GM23338 (cell line): ENCODE measurements around the gene FAM83C.

ENCODE experiments used
- CREB1 ChIP-seq: fragments of 250-450 bp; sonication (Bioruptor Pico); IDR thresholded peaks from 2 replicates; pipeline ENCODE4 v1.5.0; 2020; ENCODE audit warnings: low read depth, mild to moderate bottlenecking, moderate library complexity
- EZH2 ChIP-seq: fragments of 200-600 bp; sonication (generic); IDR thresholded peaks from one replicate; pipeline ENCODE4 v1.8.0; 2017; ENCODE audit warnings: antibody characterized with exemption, mild to moderate bottlenecking, low read depth; ENCODE audit not compliant: unreplicated experiment
- EZH2phosphoT487 ChIP-seq: fragments of 200-600 bp; sonication (generic); IDR thresholded peaks from one replicate; pipeline ENCODE4 v1.8.1; 2018; ENCODE audit warnings: antibody characterized with exemption; ENCODE audit not compliant: unreplicated experiment
- JUNB ChIP-seq: IDR thresholded peaks from one replicate; pipeline ENCODE4 v1.6.1; 2016; ENCODE audit warnings: antibody characterized with exemption; ENCODE audit not compliant: unreplicated experiment
- NANOG ChIP-seq: IDR thresholded peaks from 2 replicates; pipeline ENCODE4 v1.6.1; 2016; ENCODE audit warnings: antibody characterized with exemption, borderline replicate concordance
- POLR2AphosphoS5 ChIP-seq: IDR thresholded peaks from 2 replicates; pipeline ENCODE4 v1.6.1; 2016; ENCODE audit warnings: antibody characterized with exemption, low read depth
- STAT1 ChIP-seq: IDR thresholded peaks from one replicate; pipeline ENCODE4 v1.6.1; 2016; ENCODE audit warnings: antibody characterized with exemption; ENCODE audit not compliant: unreplicated experiment
- TF ChIP-seq, protein P1 (sequence below), 2 experiments: fragments of 200-600 bp in 1 of 2; sonication (generic) in 1 of 2; conservative IDR thresholded peaks; 2 replicates each; pipeline versions ENCODE4 v1.5.1 to v1.6.1; 2016 to 2017; ENCODE audit warnings: antibody characterized with exemption in 2 of 2, low read depth in 2 of 2, mild to moderate bottlenecking in 2 of 2, moderate library complexity in 1 of 2
- TF ChIP-seq, protein P2 (sequence below): IDR thresholded peaks from one replicate; pipeline ENCODE4 v1.6.1; 2018; ENCODE audit warnings: antibody characterized with exemption; ENCODE audit not compliant: unreplicated experiment
- TF ChIP-seq, protein P3 (sequence below): IDR thresholded peaks from 2 replicates; pipeline ENCODE4 v1.6.1; 2016; ENCODE audit warnings: antibody characterized with exemption

DNA sequence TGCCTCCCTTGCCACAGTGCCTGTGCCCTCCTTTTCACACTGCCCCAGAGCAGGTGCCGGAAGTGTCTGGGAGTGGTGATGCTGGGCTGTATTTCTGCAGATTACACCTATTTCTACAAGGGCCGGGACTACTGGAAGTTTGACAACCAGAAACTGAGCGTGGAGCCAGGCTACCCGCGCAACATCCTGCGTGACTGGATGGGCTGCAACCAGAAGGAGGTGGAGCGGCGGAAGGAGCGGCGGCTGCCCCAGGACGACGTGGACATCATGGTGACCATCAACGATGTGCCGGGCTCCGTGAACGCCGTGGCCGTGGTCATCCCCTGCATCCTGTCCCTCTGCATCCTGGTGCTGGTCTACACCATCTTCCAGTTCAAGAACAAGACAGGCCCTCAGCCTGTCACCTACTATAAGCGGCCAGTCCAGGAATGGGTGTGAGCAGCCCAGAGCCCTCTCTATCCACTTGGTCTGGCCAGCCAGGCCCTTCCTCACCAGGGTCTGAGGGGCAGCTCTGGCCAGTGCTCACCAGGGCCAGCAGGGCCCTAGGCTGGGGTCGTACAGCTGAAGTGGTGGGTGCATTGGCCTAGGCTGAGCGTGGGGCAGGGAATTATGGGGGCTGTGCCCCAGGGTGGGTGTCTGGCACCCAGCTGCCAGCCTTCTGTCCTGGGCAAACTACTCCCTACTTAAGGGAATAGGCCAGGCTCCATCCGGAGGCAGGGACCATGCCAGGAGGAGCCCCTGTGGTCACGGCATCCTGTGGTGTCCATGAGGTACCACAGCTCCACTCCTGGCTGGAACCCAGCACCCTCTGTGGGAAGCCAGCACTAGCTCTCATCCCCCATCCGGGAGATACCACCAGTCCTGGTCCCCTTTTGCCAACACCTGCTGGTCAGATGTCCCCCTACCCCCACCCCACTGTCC, 17.8 kb downstream of the FAM83C start:
- TF ChIP-seq, protein P1, sequence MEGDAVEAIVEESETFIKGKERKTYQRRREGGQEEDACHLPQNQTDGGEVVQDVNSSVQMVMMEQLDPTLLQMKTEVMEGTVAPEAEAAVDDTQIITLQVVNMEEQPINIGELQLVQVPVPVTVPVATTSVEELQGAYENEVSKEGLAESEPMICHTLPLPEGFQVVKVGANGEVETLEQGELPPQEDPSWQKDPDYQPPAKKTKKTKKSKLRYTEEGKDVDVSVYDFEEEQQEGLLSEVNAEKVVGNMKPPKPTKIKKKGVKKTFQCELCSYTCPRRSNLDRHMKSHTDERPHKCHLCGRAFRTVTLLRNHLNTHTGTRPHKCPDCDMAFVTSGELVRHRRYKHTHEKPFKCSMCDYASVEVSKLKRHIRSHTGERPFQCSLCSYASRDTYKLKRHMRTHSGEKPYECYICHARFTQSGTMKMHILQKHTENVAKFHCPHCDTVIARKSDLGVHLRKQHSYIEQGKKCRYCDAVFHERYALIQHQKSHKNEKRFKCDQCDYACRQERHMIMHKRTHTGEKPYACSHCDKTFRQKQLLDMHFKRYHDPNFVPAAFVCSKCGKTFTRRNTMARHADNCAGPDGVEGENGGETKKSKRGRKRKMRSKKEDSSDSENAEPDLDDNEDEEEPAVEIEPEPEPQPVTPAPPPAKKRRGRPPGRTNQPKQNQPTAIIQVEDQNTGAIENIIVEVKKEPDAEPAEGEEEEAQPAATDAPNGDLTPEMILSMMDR (conservative IDR thresholded peaks at IDR 0.05; ENCODE audit: low read depth in 2 of 2): no peak
- TF ChIP-seq, protein P2, sequence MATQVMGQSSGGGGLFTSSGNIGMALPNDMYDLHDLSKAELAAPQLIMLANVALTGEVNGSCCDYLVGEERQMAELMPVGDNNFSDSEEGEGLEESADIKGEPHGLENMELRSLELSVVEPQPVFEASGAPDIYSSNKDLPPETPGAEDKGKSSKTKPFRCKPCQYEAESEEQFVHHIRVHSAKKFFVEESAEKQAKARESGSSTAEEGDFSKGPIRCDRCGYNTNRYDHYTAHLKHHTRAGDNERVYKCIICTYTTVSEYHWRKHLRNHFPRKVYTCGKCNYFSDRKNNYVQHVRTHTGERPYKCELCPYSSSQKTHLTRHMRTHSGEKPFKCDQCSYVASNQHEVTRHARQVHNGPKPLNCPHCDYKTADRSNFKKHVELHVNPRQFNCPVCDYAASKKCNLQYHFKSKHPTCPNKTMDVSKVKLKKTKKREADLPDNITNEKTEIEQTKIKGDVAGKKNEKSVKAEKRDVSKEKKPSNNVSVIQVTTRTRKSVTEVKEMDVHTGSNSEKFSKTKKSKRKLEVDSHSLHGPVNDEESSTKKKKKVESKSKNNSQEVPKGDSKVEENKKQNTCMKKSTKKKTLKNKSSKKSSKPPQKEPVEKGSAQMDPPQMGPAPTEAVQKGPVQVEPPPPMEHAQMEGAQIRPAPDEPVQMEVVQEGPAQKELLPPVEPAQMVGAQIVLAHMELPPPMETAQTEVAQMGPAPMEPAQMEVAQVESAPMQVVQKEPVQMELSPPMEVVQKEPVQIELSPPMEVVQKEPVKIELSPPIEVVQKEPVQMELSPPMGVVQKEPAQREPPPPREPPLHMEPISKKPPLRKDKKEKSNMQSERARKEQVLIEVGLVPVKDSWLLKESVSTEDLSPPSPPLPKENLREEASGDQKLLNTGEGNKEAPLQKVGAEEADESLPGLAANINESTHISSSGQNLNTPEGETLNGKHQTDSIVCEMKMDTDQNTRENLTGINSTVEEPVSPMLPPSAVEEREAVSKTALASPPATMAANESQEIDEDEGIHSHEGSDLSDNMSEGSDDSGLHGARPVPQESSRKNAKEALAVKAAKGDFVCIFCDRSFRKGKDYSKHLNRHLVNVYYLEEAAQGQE: no peak
- no peak for TF ChIP-seq EZH2
- no peak for TF ChIP-seq JUNB
- no peak for TF ChIP-seq POLR2AphosphoS5
- TF ChIP-seq NANOG: no peak
- no peak for TF ChIP-seq STAT1
- TF ChIP-seq EZH2phosphoT487: no peak
- TF ChIP-seq CREB1 (CRISPR knock-in tag): no peak
- TF ChIP-seq, protein P3, sequence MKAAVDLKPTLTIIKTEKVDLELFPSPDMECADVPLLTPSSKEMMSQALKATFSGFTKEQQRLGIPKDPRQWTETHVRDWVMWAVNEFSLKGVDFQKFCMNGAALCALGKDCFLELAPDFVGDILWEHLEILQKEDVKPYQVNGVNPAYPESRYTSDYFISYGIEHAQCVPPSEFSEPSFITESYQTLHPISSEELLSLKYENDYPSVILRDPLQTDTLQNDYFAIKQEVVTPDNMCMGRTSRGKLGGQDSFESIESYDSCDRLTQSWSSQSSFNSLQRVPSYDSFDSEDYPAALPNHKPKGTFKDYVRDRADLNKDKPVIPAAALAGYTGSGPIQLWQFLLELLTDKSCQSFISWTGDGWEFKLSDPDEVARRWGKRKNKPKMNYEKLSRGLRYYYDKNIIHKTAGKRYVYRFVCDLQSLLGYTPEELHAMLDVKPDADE: no peak
